ENCODE results near the gene DSG4.

The DSG4 gene

GRCh38 chr18:31446854-31447253 is 70.3 kb downstream of the DSG4 start:
- H3K4me3 ChIP-seq (ENCODE audit: low read depth, low read length), result no peak overlapping the region
- TF ChIP-seq CTCF (IDR thresholded peaks at IDR 0.05; ENCODE audit: low read depth, low read length), result no peak

- TF ChIP-seq CTCF (IDR thresholded peaks at IDR 0.05; ENCODE audit: low read depth, low read length), result no peak
- H3K4me3 ChIP-seq (ENCODE audit: low read depth, low read length), result no peak within 1 kb of the TSS
Observed at GRCh38 chr18:31447530-31448191, 71.1 kb downstream of the DSG4 start, which contains the start of gene DSG3. Gene DSG3 (plus strand): TSS chr18:31447741. CDS start chr18:31447878, 137 bp downstream.

GRCh38 chr18:31450409-31450808 is 73.8 kb downstream of the DSG4 start:
- no peak overlapping the region for H3K4me3 ChIP-seq (ENCODE audit: low read depth, low read length)
- no peak for TF ChIP-seq CTCF (IDR thresholded peaks at IDR 0.05; ENCODE audit: low read depth, low read length)

- H3K4me3 ChIP-seq (ENCODE audit: low read depth, low read length), result no peak overlapping the region
- no peak for TF ChIP-seq CTCF (IDR thresholded peaks at IDR 0.05; ENCODE audit: low read depth, low read length)
Observed at GRCh38 chr18:31451625-31452024, 75.0 kb downstream of the DSG4 start.

- TF ChIP-seq CTCF (IDR thresholded peaks at IDR 0.05; ENCODE audit: low read depth, low read length), result no peak
- H3K4me3 ChIP-seq (ENCODE audit: low read depth, low read length), result no peak overlapping the region
Observed at GRCh38 chr18:31454066-31454708, 77.6 kb downstream of the DSG4 start.

Data from WI38 (cell line).